ENCODE data around the gene RBFOX2. TPM values are rescaled to one million over a fixed set of nuclear protein-coding genes. Genes with fewer than 3 reads are reported as not detected.

RBFOX2 gene
- total RNA-seq, 1 experiment from 2014 or later: 81.1 TPM

DNA sequence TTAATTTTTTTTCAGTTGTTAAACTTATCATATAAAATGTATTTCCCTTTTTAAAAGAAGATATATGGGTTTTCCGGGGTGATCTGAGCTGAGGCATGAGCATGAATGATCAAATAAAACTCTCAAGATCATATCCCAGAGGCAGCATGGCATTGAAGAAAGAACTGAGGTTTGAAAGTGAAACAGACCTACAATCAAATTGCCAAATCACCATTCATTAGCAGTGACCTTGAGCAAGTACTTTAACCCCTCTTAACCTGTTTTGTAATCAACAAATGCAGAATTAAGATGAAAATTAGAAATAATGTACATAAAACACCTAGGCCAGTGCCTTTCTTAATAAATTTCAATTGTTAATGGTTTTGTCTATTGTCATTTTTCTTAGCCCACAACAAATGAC, 116.0 kb downstream of the RBFOX2 start:
- in situ Hi-C loops (cut with HindIII; ENCODE audit: low pct_unique_long_range_greater_than_20kb, low sequenced_read_pairs) (no loop called here), intact Hi-C loops (cut with micrococcal nuclease; ENCODE audit: unreplicated experiment) (loop anchor here (10.0 kb wide), 1 partner anchor 288 kb away; no protein-coding TSS in a partner anchor)
- no peak for ATAC-seq
- DNase-seq (ENCODE audit: low read depth, low spot score): no peak
- ChIA-PET CTCF (no interaction called here), POLR2A (interaction anchor here (0.7 kb wide), 1 partner anchor 21 kb away, joined by 4 read pairs; no protein-coding TSS in a partner anchor)
- Histone ChIP-seq H3K4me1 (ENCODE audit: control insufficient read depth, insufficient read depth, low read length) (peaks cover 17% of the 10 kb centered on the region), H3K4me3 (ENCODE audit: low read depth in 2 of 2, low read length in 2 of 2) (no peak overlapping the region), H3K27ac (ENCODE audit: low read length) (no peak overlapping the region), H3K27me3 (ENCODE audit: control insufficient read depth, insufficient read depth, low read length) (no peaks in the 10 kb centered on the region), H3K9me3 (ENCODE audit: control insufficient read depth, insufficient read depth, low read depth, low read length) (no peaks in the 10 kb centered on the region), H3K36me3 (ENCODE audit: control insufficient read depth, insufficient read depth, low read length) (no peaks in the 10 kb centered on the region)
- no TSS peak for BruUV-seq (replicated peaks)
- TF ChIP-seq TCF7L2 (IDR thresholded peaks at IDR 0.05; ENCODE audit: low read depth, low read length): no peak
- TF ChIP-seq, protein P1, sequence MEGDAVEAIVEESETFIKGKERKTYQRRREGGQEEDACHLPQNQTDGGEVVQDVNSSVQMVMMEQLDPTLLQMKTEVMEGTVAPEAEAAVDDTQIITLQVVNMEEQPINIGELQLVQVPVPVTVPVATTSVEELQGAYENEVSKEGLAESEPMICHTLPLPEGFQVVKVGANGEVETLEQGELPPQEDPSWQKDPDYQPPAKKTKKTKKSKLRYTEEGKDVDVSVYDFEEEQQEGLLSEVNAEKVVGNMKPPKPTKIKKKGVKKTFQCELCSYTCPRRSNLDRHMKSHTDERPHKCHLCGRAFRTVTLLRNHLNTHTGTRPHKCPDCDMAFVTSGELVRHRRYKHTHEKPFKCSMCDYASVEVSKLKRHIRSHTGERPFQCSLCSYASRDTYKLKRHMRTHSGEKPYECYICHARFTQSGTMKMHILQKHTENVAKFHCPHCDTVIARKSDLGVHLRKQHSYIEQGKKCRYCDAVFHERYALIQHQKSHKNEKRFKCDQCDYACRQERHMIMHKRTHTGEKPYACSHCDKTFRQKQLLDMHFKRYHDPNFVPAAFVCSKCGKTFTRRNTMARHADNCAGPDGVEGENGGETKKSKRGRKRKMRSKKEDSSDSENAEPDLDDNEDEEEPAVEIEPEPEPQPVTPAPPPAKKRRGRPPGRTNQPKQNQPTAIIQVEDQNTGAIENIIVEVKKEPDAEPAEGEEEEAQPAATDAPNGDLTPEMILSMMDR (IDR thresholded peaks at IDR 0.05): no peak

DNA sequence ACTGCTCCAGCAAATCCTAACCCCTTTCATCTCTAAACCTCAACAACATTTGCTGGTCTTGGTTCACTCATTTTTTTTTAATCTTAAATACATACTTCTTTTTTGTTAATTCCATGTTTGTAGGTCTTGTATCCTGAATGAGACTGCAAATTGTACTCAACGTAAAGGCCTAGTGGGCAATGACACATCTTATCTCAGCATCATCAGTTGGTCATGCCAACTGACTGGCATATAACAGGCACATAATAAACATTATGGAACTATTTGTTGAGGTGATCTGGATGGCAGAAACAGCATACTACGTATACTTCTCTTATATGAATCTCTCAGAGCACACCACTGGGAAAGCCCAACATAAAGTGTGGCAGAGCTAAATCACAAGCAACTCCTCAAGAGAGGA, 116.7 kb downstream of the RBFOX2 start:
- no peaks in the 10 kb centered on the region for H3K27me3 ChIP-seq (ENCODE audit: control insufficient read depth, insufficient read depth, low read length)
- no TSS peak for BruUV-seq (replicated peaks)
- TF ChIP-seq, protein P1 (IDR thresholded peaks at IDR 0.05): no peak
- TF ChIP-seq, protein P2, sequence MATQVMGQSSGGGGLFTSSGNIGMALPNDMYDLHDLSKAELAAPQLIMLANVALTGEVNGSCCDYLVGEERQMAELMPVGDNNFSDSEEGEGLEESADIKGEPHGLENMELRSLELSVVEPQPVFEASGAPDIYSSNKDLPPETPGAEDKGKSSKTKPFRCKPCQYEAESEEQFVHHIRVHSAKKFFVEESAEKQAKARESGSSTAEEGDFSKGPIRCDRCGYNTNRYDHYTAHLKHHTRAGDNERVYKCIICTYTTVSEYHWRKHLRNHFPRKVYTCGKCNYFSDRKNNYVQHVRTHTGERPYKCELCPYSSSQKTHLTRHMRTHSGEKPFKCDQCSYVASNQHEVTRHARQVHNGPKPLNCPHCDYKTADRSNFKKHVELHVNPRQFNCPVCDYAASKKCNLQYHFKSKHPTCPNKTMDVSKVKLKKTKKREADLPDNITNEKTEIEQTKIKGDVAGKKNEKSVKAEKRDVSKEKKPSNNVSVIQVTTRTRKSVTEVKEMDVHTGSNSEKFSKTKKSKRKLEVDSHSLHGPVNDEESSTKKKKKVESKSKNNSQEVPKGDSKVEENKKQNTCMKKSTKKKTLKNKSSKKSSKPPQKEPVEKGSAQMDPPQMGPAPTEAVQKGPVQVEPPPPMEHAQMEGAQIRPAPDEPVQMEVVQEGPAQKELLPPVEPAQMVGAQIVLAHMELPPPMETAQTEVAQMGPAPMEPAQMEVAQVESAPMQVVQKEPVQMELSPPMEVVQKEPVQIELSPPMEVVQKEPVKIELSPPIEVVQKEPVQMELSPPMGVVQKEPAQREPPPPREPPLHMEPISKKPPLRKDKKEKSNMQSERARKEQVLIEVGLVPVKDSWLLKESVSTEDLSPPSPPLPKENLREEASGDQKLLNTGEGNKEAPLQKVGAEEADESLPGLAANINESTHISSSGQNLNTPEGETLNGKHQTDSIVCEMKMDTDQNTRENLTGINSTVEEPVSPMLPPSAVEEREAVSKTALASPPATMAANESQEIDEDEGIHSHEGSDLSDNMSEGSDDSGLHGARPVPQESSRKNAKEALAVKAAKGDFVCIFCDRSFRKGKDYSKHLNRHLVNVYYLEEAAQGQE (IDR thresholded peaks at IDR 0.05; ENCODE audit: insufficient read depth in 1 of 2, low read depth in 2 of 2, low read length in 1 of 2): no peak
- TF ChIP-seq POLR2AphosphoS5 (IDR thresholded peaks at IDR 0.05; ENCODE audit: low read depth, low read length) (no peak), SIN3A (IDR thresholded peaks at IDR 0.05; ENCODE audit: borderline replicate concordance, insufficient read depth, low read depth, low read length) (no peak), TCF7L2 (IDR thresholded peaks at IDR 0.05; ENCODE audit: low read depth, low read length) (no peak)
- ChIA-PET CTCF (no interaction called here), POLR2A (no interaction called here)
- no peaks in the 10 kb centered on the region for H3K36me3 ChIP-seq (ENCODE audit: control insufficient read depth, insufficient read depth, low read length)
- in situ Hi-C loops (cut with HindIII; ENCODE audit: low pct_unique_long_range_greater_than_20kb, low sequenced_read_pairs): no loop called here
- intact Hi-C loops (cut with micrococcal nuclease; ENCODE audit: unreplicated experiment): loop anchor here (10.0 kb wide), 1 partner anchor 287 kb away; no protein-coding TSS in a partner anchor
- DNase-seq (ENCODE audit: low read depth, low spot score): no peak
- H3K9me3 ChIP-seq (ENCODE audit: control insufficient read depth, insufficient read depth, low read depth, low read length): no peaks in the 10 kb centered on the region
- H3K4me1 ChIP-seq (ENCODE audit: control insufficient read depth, insufficient read depth, low read length): peaks cover 17% of the 10 kb centered on the region
- ATAC-seq: no peak
- no peak overlapping the region for H3K4me3 ChIP-seq (ENCODE audit: low read depth in 2 of 2, low read length in 2 of 2)
- no peak overlapping the region for H3K27ac ChIP-seq (ENCODE audit: low read length)

All from Panc1 (cell line).